ENCODE measurements around the gene DENND4B. TPM values are rescaled to one million over a fixed set of nuclear protein-coding genes. Genes with fewer than 3 reads are reported as not detected.
A peak's percentile ranks its signal among the peaks of the same experiment; 100 is the strongest.

The DENND4B gene
- total RNA-seq, 1 donor from 2014 or later, result 18.0 TPM

DNA sequence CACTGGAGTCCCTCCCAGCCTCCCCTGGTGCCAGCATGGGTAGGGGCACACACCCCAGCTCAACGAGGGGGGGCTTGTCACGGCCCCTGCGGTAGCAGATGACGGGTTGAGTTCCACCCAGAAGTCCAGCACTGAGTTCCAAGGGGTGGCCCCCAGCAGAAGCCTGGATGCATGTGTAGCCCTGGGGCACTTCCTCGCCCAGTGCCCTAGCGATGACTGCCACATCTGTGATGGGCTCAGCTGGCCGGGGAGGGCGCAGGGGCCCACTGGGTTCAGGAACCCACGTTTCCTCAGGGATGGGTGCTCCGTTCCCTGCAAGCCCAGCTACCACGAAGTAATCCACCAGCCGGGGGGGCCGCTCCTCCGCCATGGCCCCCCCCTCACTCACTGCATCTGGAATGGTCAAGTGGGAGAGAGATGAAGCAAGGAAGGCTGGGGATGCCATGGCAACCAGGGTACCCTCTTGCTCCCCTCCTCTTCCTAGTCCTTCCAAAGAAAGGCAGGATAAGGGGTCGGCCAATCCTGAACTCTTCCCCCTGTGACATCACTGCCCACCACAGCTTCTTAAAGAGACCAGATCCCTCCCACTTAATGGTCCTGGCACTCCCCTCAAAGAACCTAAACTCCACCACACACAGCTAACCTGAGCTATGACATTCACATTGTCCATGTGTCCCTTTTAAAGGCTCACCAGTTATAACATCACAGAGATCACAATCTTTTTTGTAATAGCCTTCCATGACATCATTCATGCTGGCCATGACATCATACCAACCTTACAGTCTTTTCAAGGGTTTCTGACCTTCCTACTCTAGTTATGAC lies 2.3 kb downstream of the DENND4B start:
- DNase-seq, result no peak

GRCh38 chr1:153942766-153943549 lies 3.6 kb downstream of the DENND4B start:
- DNase-seq, result no peak

GRCh38 chr1:153941826-153942725 lies 4.4 kb downstream of the DENND4B start:
- no peak for DNase-seq

DNA sequence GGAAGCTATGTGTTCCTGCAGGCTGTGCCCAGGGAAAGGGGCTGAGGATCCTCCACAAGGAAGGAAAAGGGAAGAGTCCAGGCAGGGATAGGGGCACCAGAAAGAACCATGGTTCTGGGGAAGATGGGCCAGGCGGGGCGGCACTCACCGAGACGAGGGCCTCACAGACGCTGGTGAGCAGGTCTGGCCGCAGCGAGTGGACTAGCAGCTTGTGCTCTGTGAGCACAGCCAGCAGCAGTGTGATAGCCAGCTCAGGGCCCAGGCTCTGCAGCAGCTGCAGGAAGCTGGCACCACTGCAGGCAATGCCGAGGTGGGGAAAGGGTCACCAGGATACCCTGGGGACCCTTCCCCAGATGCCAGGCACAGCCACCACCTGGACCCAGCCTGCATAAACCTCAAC lies 5.8 kb downstream of the DENND4B start:
- no peak for DNase-seq

DNA sequence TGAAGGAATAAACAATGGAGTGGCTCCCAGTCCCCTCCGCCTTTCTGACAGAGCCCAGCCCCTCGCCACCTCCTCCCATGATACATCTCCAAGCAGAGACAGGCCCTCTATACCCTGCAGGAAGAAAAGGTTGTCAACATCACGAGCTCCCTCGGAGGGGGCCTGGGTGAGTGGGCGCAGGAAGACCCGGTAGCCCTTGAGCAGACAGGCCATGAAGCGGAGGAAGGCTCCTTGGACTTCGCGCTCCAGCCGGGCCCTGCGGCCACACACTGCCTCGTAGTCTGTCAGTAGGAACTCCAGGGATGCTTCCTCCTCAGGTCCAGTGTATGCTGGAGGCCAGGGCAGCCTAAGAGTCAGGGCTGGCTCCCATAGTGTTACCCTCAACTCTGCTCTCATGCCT lies 7.0 kb downstream of the DENND4B start:
- DNase-seq, result no peak

DNA sequence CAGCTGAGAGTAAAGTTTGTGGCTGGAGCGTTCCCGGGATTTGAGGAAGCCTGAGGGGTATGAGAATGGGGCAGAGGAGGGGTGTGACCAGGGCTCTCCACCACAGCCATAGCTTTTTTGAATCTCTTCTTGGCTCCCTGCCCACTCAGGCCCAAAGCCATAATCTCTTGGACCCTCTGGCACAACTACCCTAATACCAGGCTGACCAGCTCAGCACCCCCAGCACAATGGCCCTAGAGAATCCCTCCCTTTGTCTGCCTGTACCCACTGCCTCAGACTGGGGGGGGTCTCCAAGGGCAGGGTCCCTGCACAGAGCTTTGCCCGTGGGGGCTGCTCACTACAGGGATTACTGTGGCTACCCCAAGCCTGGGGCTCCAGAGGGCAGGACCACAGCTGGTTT lies 7.5 kb downstream of the DENND4B start:
- DNase-seq, result no peak

GRCh38 chr1:153937331-153937730 lies 9.2 kb downstream of the DENND4B start:
- no peak for DNase-seq

DNA sequence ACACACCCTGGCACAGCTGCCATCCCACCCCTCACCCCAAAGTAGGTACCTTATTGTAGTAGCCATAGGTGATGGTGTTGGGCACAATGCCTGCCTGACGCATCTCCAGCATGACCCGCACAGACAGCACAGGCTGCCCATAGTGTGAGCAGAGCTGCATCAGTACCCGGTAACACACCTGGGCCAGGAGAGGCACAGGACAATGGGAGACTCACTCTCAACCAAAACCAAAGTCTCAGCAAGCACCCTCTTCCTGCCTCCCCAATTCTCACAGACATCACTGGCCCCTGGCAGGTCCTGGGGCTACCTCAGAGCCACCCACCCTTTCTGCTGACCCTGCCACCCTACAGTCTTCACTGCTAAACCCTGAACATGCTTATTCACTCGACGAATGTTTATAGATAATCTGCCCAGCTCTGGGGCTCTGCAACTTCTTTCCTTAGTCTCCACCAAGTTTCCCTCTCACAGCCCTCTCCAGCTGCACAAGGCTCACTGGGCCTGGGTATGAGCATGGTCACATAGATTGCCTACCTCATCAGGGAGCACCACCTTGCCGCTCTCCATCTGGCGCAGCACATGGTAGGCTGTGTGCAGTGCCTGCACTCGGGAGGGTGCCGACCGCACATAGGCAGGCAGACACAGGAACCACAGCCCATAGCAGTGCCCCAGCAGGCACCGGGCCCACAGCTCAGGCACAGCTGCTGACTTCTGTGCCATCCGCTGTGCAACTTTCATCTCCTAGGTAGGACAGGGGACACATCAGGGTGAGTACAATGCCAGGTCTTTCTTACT lies 10.3 kb downstream of the DENND4B start:
- no peak for DNase-seq

GRCh38 chr1:153934746-153935145 lies 11.8 kb downstream of the DENND4B start:
- no peak for DNase-seq

- no peak for DNase-seq
Observed at GRCh38 chr1:153933955-153934354, 12.6 kb downstream of the DENND4B start.

DNA sequence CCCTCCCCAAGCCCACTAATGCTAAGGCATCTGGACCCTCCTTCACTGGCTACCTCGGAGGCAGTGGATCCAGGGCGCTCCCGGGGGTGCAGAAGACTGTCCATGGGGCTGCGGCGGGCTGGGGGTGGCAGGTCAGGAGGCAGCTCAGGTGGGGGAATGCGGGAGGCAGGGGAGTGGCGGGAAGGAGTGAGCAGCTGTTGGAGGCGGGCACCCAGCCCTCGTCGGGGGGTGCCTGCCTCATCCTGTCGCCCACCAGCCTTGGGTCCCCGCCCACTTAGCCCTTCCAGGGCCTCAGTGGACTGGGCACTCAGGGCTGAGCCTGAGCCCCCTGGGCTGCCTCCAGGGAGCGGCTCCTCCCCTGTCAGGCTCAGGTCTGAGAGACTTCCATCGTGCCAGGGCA lies 13.1 kb downstream of the DENND4B start:
- DNase-seq, result no peak

- DNase-seq, result no peak
Observed at GRCh38 chr1:153932156-153933131, 14.1 kb downstream of the DENND4B start.

DNA sequence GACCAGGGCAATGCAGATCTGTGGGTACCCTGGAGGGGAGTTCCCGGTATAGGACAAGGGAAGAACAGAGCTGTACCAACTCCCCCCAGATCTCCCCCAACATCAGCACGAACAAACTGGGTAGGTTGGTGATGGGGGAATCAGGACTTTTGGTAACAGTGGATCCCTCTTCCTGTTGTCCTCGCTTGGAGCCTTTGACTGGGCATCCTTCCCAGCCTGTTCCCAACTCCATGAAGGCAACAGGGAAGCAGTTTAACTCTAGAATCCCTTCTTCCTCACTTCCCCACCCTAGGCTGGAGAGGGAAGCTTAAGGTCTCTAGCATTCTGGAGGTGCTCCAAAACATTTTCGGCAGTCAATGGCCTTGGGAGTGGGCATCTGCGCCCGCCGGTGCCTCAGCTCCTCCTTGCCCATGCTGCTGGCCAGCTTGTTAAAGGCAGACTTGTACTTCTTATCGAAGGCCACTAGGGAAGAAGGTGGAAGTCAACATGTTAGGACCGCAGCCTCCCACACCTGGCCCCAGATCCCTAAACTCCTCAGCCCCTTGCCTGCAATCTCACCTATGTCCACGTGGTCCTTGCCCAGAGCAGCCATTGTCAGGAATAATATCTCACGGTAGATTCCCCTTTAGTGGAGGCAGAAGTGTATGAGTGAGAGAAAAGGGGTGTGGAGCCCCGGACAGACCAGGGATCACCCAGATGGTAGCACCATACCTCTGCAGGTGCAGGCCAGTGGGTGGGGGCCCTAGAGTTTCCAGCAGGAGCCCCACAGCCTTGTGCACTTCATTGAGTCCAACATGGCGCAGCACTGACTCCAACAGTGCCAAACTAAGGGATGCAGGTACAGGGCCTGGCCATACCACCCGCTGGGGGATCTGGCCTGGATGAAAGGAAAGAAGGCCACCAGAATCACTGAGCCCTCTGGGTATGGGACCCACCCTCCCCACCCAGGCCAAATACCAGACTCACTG lies 16.3 kb downstream of the DENND4B start:
- DNase-seq, result no peak

DNA sequence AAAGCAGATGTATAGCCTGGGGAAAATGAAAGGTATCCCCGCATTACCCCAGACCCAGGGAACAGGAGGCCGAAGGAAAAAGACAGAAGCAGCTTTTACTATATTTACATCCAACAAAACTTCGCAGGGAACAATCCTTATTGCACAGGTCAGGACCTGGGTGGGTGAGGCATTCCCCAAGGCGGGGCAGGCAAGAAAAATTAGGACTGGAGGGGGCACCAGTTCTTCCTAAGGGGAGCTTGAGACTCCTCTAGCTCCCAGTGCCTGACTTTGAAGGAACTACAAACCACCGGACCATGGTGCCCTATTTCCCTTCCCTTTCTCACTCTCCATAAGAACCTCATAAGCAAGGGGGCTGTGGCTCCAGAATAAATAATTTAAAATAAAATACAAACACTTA lies 17.1 kb downstream of the DENND4B start:
- no peak for DNase-seq

DNA sequence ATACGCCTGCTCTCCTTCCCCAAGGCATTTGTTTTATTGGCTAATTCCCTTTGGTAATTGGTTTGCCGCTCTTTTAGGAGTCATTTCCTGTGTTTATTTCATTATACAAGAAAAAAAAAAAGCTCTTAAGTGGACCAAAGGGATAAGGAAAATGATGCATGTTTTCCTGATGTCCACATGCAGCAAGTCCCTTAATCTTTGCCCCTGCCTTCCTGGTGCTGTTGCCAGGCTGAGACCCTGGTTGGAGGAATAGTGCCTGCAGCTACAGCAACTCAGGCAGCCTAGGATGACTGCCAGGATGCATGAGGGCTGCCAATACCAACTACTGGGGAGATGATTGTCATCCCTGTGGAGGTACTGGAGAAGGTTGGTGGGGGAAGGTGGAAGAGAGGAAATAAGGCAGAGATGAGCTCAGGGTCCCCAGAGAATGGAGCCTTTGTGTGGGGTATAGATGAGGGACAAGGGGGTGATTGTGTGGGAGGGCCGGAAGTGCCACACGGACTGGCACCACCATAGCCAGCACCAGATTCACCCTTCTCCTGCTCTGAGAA lies 17.7 kb downstream of the DENND4B start:
- peak; percentile 88 for DNase-seq

GRCh38 chr1:153928245-153928644 lies 18.3 kb downstream of the DENND4B start:
- DNase-seq, result no peak

DNA sequence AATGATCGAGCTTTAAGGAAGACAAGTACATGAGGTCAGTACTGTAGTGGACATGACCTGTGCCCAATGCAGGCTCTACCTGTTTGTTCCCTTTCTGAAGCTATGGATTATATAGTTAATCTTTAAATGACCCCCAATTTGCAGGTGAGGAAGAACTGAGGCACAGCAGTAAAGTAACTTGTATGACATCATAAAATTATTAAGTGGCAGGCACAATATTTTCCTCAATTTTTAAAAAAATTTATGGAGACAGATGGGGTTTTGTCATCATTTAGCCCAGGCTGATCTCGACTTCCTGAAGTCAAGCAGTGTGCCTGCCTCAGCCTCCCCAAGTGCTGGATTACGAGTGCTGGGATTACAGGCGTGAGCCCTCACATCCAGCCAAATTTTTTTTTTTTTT lies 20.1 kb downstream of the DENND4B start:
- no peak for DNase-seq

GRCh38 chr1:153922972-153923925 lies 23.3 kb downstream of the DENND4B start, which contains the start of gene GATAD2B:
Gene GATAD2B, minus strand, starts transcription at chr1:153922972. Its CDS starts 94,625 bp downstream, at chr1:153828347.
- peak; percentile 100 for DNase-seq
